NT2/D1 (cell line): Measurements from ENCODE around the gene C1orf159.

ENCODE experiments used
- SUZ12 ChIP-seq: IDR thresholded peaks from 2 replicates; pipeline ENCODE4 v1.6.1; 2011; ENCODE audit not compliant: insufficient read length, insufficient read depth; ENCODE audit errors: extremely low read depth
- YY1 ChIP-seq: IDR thresholded peaks from 2 replicates; pipeline ENCODE4 v1.6.1; 2011; ENCODE audit not compliant: insufficient read length, insufficient read depth
- ZNF274 ChIP-seq: IDR thresholded peaks from 2 replicates; pipeline ENCODE4 v1.6.1; 2011; ENCODE audit warnings: mild to moderate bottlenecking, low read depth, low read length

DNA sequence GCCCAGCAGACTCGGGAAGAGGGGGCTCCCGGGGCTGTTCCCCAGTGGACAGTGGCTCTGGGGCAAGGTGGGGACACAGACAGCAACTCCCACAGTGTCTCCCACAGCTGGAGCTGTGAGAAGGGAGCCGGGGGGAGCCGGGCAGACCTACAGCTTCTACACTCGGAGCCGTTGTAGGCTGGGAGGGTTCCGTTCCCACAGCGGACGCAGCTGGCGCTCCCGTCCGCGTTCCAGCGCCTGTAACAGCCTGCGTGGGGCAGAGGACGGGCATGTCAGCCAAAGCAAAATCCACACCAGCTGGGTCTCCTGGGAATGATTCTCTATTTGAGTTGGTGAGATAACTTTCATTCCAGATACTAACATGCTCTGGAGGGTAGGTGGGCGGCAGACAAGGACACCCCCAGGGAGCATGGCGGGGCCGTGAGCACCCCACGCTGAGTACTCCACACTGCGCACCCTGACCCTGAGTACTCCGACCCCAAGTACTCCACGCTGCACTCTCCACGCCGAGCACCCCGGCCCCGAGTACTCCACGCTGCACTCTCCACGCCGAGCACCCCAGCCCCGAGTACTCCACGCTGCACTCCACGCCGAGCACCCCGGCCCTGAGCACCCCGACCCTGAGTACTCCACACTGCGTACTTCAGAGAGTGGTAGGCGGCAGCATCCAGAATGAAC is 28.4 kb downstream of the C1orf159 start:
- TF ChIP-seq ZNF274 (no peak), YY1 (no peak), SUZ12 (no peak)
